AG08396 (cell line): ENCODE results near the gene ANKRD44.

Experiments
- DNase-seq: peaks from one replicate; pipeline ENCODE4 v3.0.0; 2012; ENCODE audit warnings: low spot score, mixed read lengths

The ANKRD44 gene

DNA sequence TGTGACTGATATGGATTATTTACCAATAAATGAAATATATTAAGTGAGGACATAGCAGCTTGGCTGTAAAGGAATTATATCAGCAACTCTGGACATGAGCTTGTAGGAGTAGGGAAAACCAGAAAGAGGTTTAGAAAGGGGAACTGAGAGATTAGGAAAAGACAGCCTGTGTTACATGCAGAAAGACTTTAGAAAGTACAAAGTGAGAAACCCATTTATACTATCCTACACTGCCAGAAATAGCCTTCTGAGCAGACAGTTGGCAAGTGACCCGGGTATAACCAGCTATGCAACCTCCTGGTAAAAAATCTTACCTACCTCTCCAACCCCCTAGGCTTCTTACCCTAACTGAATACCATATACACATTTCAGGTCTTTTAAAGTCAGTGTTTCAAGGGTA lies 134.1 kb downstream of the ANKRD44 start:
- no peak for DNase-seq

- DNase-seq: no peak
These were observed 136.0 kb downstream of the ANKRD44 start for GRCh38 chr2:197174539-197175094.

- no peak for DNase-seq
These were observed 139.0 kb downstream of the ANKRD44 start for GRCh38 chr2:197171582-197171981.

DNA sequence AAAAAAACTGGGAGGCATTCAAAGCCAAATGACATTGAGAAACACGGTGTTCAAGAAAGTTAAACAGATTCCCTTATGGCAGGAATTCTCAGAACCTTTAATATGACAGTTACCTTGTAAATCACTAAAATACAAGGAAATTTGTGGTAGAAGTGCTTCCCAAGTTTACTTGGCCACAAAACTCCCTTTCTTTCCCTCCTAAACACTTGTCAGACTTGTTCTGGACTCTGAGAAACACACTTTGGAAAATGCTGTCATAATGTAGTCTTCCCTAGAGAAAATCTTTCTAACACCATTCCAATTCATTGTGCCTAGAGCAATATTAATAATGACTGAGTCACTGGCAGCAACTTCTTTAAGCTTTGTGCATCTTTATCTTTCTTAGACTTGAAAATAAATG lies 140.4 kb downstream of the ANKRD44 start:
- DNase-seq: no peak

DNA sequence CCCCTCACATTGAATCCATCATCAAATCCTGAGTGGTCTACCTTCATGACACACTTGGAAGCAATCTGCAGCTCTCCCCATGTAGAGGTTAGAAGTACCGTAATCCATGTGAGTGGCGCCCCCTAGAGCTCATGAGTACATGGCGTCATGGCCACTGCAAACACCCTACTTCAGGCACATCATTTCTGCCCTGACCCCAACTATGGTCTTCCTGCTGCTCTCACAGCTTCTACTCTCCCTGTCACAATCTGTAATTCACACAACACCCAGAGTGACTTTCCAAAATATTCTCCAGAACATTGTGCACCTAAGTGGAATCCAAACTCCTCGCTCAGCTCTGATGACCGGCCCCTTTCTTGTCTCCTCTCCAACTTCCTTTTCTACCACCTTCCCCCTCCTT lies 141.9 kb downstream of the ANKRD44 start:
- DNase-seq: peak; percentile 76

DNA sequence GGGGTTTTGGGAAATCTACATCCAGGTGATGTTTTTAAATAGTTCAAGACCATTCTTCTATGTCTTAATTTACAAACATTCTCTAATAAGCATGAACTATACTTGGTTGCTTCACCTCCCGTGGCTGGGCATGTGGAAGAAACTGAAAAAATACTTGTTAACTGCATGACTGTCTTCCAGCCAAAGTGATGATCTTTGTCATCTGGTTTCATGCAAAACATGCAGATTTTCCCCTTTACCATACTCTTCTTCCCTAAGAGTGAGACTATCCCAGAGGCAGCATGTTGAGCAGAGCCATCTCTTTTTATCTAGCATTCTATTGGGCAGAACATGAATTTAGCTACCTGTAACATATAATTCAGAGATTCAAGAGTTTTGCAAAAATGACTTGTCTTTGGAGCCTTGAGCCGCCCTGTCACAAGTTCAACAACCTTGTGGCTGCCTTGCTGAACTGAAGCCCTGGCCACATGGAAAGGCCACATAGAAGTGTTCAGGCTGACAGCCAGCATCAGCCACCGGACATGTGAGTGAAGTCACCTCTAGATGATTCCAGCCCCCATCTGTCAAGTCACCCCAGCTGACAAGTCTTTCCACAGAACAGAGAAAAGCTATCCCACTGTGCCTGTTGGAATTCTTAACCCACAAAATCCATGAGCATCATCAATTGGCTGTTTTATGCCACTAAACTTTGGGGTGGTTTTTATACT lies 142.8 kb downstream of the ANKRD44 start:
- no peak for DNase-seq

- no peak for DNase-seq
These were observed 145.6 kb downstream of the ANKRD44 start for GRCh38 chr2:197165020-197165419.

DNA sequence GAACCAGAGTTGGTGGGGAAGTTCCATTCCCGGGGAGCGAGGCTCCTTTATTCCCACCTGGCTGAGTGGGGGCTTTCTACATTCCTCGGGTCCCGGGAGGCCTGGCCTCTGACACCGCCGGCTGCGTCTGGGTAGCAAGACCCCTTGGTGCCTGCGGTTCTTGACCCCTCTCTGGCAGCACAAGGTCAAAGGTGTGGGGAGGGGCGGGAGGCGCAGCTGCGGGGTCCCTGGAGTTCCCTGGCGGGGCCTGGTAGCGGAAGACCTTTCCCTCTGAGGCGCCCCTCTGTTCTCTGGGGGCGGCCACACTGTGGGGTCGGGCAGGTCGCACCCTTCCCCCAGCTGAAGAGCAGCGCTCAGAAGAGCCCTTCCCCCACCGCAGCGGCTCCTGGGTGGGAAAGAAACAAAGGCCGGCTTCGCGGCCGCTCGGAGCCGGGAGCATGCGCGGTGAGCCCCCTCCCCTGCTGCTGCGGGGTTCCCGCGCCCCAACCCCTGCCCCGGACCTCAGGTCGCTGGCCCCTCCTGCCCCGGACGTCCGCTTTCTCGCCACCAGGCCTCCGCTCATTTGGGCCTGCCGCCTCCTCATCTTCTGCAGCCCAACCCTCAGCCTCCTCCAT lies 146.3 kb downstream of the ANKRD44 start:
- DNase-seq: no peak

- no peak for DNase-seq
These were observed 146.9 kb downstream of the ANKRD44 start for GRCh38 chr2:197163712-197164140.

GRCh38 chr2:197161774-197162173 lies 148.8 kb downstream of the ANKRD44 start:
- DNase-seq: no peak

- peak; percentile 55 for DNase-seq
These were observed 150.8 kb downstream of the ANKRD44 start for GRCh38 chr2:197159661-197160211.

- no peak for DNase-seq
These were observed 151.7 kb downstream of the ANKRD44 start for GRCh38 chr2:197158591-197159550.

DNA sequence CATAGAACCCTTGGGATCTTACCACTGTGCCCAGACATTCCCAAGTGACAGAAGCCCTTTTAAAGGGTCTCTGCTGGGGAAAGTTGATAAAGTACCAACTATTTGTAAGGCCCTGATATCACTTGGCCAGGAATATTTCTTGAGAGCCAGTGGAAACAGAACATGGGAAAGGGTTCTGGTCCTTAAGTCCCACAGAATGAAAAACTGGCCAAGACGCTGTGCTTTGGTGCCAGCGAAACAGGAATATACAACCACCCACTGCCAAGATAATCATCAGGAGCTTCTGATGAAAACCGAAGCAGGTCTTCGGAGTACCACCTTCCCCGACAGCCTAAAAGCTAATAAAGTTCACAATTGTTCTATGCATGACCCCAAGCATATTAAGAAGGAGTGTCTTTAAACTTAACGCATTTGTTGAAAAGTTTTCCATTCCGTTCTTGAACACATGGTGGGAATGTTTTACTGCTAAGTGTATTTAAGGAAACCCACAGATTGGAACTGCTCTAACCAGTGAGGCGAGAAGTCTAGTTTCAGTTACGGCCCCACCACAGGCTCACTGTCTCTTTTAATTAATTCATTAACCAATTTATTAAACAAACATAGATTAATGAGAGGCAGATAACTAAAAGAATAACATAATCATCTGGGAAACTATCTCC lies 152.6 kb downstream of the ANKRD44 start:
- DNase-seq: no peak

DNA sequence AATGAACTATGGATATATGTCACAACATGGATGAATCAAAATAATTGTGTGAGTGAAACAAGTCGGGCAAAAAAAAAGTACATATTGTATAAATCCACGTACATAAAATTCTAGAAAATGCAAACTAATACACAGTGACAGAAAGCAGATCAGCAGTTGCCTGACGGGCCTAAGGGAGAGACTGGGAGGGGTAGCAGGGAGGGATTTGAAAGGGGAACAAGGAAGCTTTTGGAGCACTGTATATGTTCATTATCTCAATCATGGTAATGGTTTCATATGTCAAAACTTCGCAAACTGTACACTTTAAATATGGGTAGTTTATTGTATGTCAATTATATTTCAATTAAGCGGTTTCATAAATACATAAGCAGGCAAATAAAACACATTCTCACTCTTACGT lies 153.8 kb downstream of the ANKRD44 start:
- no peak for DNase-seq

DNA sequence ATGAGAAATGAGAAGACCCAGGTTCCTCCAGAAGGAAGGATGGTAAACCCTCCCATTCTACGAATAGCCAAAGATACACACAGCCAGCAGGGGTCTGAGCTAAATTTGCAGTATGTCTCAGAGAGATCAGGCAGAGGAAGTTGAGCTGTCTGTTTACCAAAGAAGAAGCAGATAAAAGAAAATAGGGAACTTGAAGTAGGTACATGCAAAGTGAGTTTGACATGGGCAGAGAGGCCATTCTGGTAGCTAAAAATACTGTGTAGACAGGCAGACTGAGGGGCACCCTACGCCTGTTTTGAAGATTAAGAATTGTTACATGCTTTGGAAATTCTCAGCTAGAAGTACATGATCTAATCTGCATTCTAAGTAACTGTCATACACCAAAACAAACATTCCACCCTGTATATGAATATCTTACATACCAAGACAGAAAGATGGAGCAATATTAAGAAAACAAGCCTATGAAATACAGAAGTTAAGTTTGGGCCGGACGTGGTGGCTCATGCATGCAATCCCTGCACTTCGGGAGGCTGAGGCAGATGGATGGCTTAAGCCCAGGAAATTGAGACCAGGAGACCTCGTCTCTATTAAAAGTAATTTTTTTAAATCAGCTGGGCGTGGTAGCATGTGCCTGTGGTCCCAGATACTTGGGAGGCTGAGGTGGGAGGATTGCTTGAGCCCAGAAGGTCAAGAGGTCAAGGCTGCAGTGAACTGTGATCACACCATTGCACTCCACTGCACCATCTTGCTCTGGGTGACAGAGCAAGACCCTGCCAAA lies 157.9 kb downstream of the ANKRD44 start:
- no peak for DNase-seq

GRCh38 chr2:197149546-197149945 lies 161.0 kb downstream of the ANKRD44 start:
- no peak for DNase-seq

GRCh38 chr2:197148401-197148800 lies 162.2 kb downstream of the ANKRD44 start:
- no peak for DNase-seq

- no peak for DNase-seq
These were observed 162.6 kb downstream of the ANKRD44 start for GRCh38 chr2:197147942-197148341.

- no peak for DNase-seq
These were observed 163.6 kb downstream of the ANKRD44 start for GRCh38 chr2:197146995-197147394.

DNA sequence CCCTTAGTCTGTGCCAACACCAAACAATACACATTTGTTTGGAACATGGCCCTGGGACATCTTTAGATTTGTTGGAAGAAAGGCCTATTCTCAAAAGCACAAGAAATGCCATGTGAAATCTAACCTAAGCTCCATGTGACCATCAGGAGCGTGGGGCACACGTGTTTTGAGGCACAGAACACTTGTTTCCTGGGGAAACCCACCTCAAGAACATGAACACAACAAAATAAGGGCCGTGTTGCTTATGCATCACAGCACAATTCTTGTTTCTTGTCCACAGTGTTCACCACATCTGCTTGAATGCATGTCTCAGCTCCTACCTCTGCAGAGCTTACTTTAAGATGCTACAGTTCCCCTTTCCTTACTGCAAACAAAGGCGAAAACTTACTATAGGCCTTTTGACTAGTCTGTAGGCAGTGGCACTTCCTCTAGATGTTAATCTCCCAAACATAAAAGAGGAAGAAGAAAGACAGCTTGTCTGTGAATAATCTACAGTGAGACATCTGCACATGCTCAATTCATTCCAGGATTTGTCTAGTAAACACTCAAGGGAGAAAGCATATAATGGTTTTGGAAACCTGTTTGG lies 165.0 kb downstream of the ANKRD44 start:
- DNase-seq: no peak
